ENCODE results near the gene GREM2. TPM values are rescaled to one million over a fixed set of nuclear protein-coding genes. Genes with fewer than 3 reads are reported as not detected.

GREM2 gene
- total RNA-seq, 2 donors from 2014 or later = under 0.01 TPM; not detected in 1

- 75 to 78% methylated on average over 5 of the region's 5 CpGs for WGBS, 2 donors
- Histone ChIP-seq H3K27ac (no peak overlapping the region), H3K4me3 (no peak overlapping the region), H3K27me3 (no peaks in the 10 kb centered on the region), H3K9me3 (no peaks in the 10 kb centered on the region), H3K4me1 (no peaks in the 10 kb centered on the region), H3K36me3 (replicated peaks in 1 of 2; ENCODE audit: insufficient read depth in 1 of 2, low read depth in 2 of 2) (no peaks in the 10 kb centered on the region)
- intact Hi-C loops (cut with DNase I) = no loop called here
- DNase-seq (no peak), ATAC-seq (no peak)
- TF ChIP-seq POLR2A (IDR thresholded peaks at IDR 0.05) (no peak), CTCF (IDR thresholded peaks at IDR 0.05) (no peak)
Observed at GRCh38 chr1:240591078-240591477, 20.9 kb downstream of the GREM2 start.

DNA sequence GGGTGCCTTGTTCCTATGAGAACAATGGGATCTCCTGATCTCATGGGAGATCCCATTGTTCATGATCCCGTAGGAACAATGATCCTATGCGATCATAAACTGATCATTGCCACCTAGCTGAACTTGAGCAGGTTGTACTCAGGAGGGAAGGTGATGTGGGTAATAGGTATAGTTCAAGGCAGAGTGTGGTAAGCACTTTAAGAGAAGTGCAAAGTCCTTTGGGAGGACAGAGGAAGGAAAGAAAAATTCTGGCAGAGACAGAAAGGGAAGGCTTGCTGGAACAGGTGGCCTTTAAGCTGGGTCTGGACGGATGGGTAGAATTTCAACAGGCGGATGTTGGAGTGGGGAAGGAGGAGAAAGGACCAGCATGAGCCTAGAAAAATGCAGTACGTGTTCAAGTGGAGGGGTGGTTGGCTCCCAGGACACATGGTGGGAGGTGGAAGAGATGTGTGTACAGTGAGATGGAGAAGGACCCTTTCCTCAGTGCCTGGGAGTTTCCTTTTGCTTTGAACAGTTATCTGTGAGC lies 22.3 kb downstream of the GREM2 start:
- Histone ChIP-seq H3K4me3 (no peak overlapping the region), H3K4me1 (no peaks in the 10 kb centered on the region), H3K36me3 (replicated peaks in 1 of 2; ENCODE audit: insufficient read depth in 1 of 2, low read depth in 2 of 2) (no peaks in the 10 kb centered on the region), H3K27me3 (no peaks in the 10 kb centered on the region), H3K9me3 (no peaks in the 10 kb centered on the region), H3K27ac (no peak overlapping the region)
- DNase-seq = no peak
- 75 to 83% methylated on average over 5 of the region's 5 CpGs for WGBS, 2 donors
- TF ChIP-seq CTCF (IDR thresholded peaks at IDR 0.05) = no peak
- TF ChIP-seq POLR2A (IDR thresholded peaks at IDR 0.05) = no peak
- intact Hi-C loops (cut with DNase I) = no loop called here
- ATAC-seq = no peak

GRCh38 chr1:240586006-240586405 lies 25.9 kb downstream of the GREM2 start:
- no peak for TF ChIP-seq CTCF (IDR thresholded peaks at IDR 0.05)
- TF ChIP-seq POLR2A (IDR thresholded peaks at IDR 0.05) = no peak
- Histone ChIP-seq H3K9me3 (no peaks in the 10 kb centered on the region), H3K27me3 (no peaks in the 10 kb centered on the region), H3K36me3 (replicated peaks in 1 of 2; ENCODE audit: insufficient read depth in 1 of 2, low read depth in 2 of 2) (no peaks in the 10 kb centered on the region), H3K4me1 (no peaks in the 10 kb centered on the region), H3K4me3 (no peak overlapping the region), H3K27ac (no peak overlapping the region)
- 50 to 57% methylated on average over 2 of the region's 2 CpGs for WGBS, 2 donors
- ATAC-seq (no peak), DNase-seq (no peak)
- intact Hi-C loops (cut with DNase I) = no loop called here

GRCh38 chr1:240582953-240583352 lies 29.0 kb downstream of the GREM2 start:
- no peaks in the 10 kb centered on the region for H3K4me1 ChIP-seq
- no peak overlapping the region for H3K27ac ChIP-seq
- H3K27me3 ChIP-seq = no peaks in the 10 kb centered on the region
- WGBS, 2 donors = 42 to 45% methylated on average over 4 of the region's 4 CpGs
- H3K36me3 ChIP-seq (replicated peaks in 1 of 2; ENCODE audit: insufficient read depth in 1 of 2, low read depth in 2 of 2) = no peaks in the 10 kb centered on the region
- DNase-seq (no peak), ATAC-seq (no peak)
- TF ChIP-seq POLR2A (IDR thresholded peaks at IDR 0.05) (no peak), CTCF (IDR thresholded peaks at IDR 0.05) (no peak)
- intact Hi-C loops (cut with DNase I) = no loop called here
- no peaks in the 10 kb centered on the region for H3K9me3 ChIP-seq
- H3K4me3 ChIP-seq = no peak overlapping the region

DNA sequence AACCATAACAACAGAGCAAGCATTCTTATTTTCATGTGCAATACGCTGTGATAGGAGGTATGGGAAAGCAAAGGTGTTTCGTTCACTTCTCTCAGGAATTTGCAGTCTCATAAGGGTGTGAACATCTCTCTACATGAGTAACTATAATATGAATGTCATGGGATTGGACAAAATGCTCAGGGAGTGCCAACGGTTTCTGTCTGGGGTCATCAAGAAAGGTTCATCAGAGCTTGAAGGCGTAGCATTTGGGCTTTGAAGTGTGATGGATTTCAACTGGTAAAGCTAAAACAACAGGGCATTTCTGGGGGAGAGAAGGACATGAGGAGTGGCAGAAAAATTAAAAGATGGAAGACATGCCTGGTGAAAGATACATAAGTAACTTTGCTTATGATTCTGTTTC lies 32.4 kb downstream of the GREM2 start:
- WGBS, 2 donors = 62 to 64% methylated on average over 4 of the region's 4 CpGs
- no peaks in the 10 kb centered on the region for H3K4me1 ChIP-seq
- H3K4me3 ChIP-seq = no peak overlapping the region
- DNase-seq (no peak), ATAC-seq (no peak)
- no peaks in the 10 kb centered on the region for H3K9me3 ChIP-seq
- H3K27ac ChIP-seq = no peak overlapping the region
- H3K36me3 ChIP-seq (replicated peaks in 1 of 2; ENCODE audit: insufficient read depth in 1 of 2, low read depth in 2 of 2) = no peaks in the 10 kb centered on the region
- no peaks in the 10 kb centered on the region for H3K27me3 ChIP-seq
- TF ChIP-seq CTCF (IDR thresholded peaks at IDR 0.05) (no peak), POLR2A (IDR thresholded peaks at IDR 0.05) (no peak)
- intact Hi-C loops (cut with DNase I) = no loop called here
